OCI-LY1 (cell line): ENCODE data around the gene AGAP3.

ENCODE experiments used
- H2AFZ ChIP-seq: fragments of 200-600 bp; sonication (generic), shearing (Covaris generic); 2 replicates; pipeline ENCODE4 v1.6.0; 2014; ENCODE audit warnings: antibody characterized with exemption, mild to moderate bottlenecking, low read length
- H3F3A ChIP-seq: fragments of 200-600 bp; sonication (generic), shearing (Covaris generic); 2 replicates; pipeline ENCODE4 v1.6.0; 2014; ENCODE audit warnings: mild to moderate bottlenecking, antibody characterized with exemption, low read length, moderate library complexity; ENCODE audit not compliant: insufficient read depth
- H3K27ac ChIP-seq: fragments of 200-600 bp; sonication (generic); 2 replicates; pipeline ENCODE4 v1.5.1; 2014; ENCODE audit warnings: low read length, mixed run types, mild to moderate bottlenecking, low read depth; ENCODE audit not compliant: poor library complexity, severe bottlenecking
- H3K27me3 ChIP-seq: fragments of 200-600 bp; sonication (generic); 2 replicates; pipeline ENCODE4 v1.6.0; 2014; ENCODE audit warnings: antibody characterized with exemption, mild to moderate bottlenecking, low read length, moderate library complexity; ENCODE audit not compliant: insufficient read depth
- H3K36me3 ChIP-seq: fragments of 200-600 bp; sonication (generic); 2 replicates; pipeline ENCODE4 v1.6.1; 2014; ENCODE audit warnings: mild to moderate bottlenecking, antibody characterized with exemption, low read length, moderate library complexity, mixed read lengths; ENCODE audit not compliant: insufficient read depth
- H3K4me1 ChIP-seq: fragments of 200-600 bp; sonication (generic); 2 replicates; pipeline ENCODE4 v1.5.1; 2014; ENCODE audit warnings: mild to moderate bottlenecking, low read length, moderate library complexity; ENCODE audit not compliant: insufficient read depth, severe bottlenecking
- H3K4me2 ChIP-seq: fragments of 200-600 bp; sonication (generic), shearing (Covaris generic); 2 replicates; pipeline ENCODE4 v1.6.1; 2014; ENCODE audit warnings: low read length
- H3K4me3 ChIP-seq: fragments of 200-600 bp; sonication (generic); 2 replicates; pipeline ENCODE4 v1.5.1; 2014; ENCODE audit warnings: low read length, low read depth, mild to moderate bottlenecking, mixed read lengths; ENCODE audit not compliant: poor library complexity, severe bottlenecking
- H3K79me2 ChIP-seq: fragments of 200-600 bp; shearing (Covaris generic); 2 replicates; pipeline ENCODE4 v1.6.1; 2016; ENCODE audit warnings: mixed run types, low read length, mixed read lengths; ENCODE audit not compliant: insufficient read depth
- H3K9ac ChIP-seq: fragments of 200-600 bp; sonication (generic), shearing (Covaris generic); 2 replicates; pipeline ENCODE4 v1.6.1; 2014; ENCODE audit warnings: mild to moderate bottlenecking, low read length, mixed read lengths
- H3K9me2 ChIP-seq: fragments of 200-600 bp; sonication (generic), shearing (Covaris generic); 2 replicates; pipeline ENCODE4 v1.6.1; 2014; ENCODE audit warnings: low read depth, mild to moderate bottlenecking, low read length, mixed read lengths
- H3K9me3 ChIP-seq: fragments of 200-600 bp; shearing (Covaris generic); 2 replicates; pipeline ENCODE4 v1.6.1; 2014; ENCODE audit warnings: low read length, mixed read lengths
- H4K20me1 ChIP-seq: fragments of 200-600 bp; sonication (generic), shearing (Covaris generic); 2 replicates; pipeline ENCODE4 v1.6.0; 2016; ENCODE audit warnings: mild to moderate bottlenecking, low read length; ENCODE audit not compliant: insufficient read depth
- CTCF ChIP-seq: fragments of 200-600 bp; sonication (generic), shearing (Covaris generic); IDR thresholded peaks from 2 replicates; pipeline ENCODE4 v1.5.1; 2017; ENCODE audit warnings: mild to moderate bottlenecking, antibody characterized with exemption, low read length, moderate library complexity, mixed read lengths
- EZH2 ChIP-seq: fragments of 200-600 bp; sonication (generic), shearing (Covaris generic); IDR thresholded peaks from 2 replicates; pipeline ENCODE4 v1.8.0; 2017; ENCODE audit warnings: borderline replicate concordance, mixed run types, mild to moderate bottlenecking, antibody characterized with exemption, low read length, moderate library complexity, mixed read lengths

AGAP3 gene

GRCh38 chr7:151139791-151140190 is 53.5 kb downstream of the AGAP3 start:
- H2AFZ ChIP-seq: no peak overlapping the region
- H3K4me2 ChIP-seq: no peak overlapping the region
- H3K27ac ChIP-seq: no peak overlapping the region
- no peak overlapping the region for H3K4me3 ChIP-seq
- H3K36me3 ChIP-seq: no peaks in the 10 kb centered on the region
- no peaks in the 10 kb centered on the region for H3K79me2 ChIP-seq
- TF ChIP-seq CTCF (no peak), EZH2 (no peak)
- no peak overlapping the region for H3K9ac ChIP-seq
- H3K9me3 ChIP-seq: no peaks in the 10 kb centered on the region
- no peaks in the 10 kb centered on the region for H3K27me3 ChIP-seq
- H3F3A ChIP-seq: no peaks in the 10 kb centered on the region
- H3K4me1 ChIP-seq: no peaks in the 10 kb centered on the region
- H3K9me2 ChIP-seq: no peaks in the 10 kb centered on the region
- H4K20me1 ChIP-seq: no peaks in the 10 kb centered on the region

GRCh38 chr7:151140826-151141225 is 54.6 kb downstream of the AGAP3 start:
- Histone ChIP-seq H3K27me3 (no peaks in the 10 kb centered on the region), H4K20me1 (no peaks in the 10 kb centered on the region), H3F3A (no peaks in the 10 kb centered on the region), H3K36me3 (no peaks in the 10 kb centered on the region), H3K27ac (no peak overlapping the region), H3K4me3 (no peak overlapping the region), H3K4me1 (no peaks in the 10 kb centered on the region), H2AFZ (no peak overlapping the region), H3K9ac (no peak overlapping the region), H3K79me2 (no peaks in the 10 kb centered on the region), H3K9me2 (no peaks in the 10 kb centered on the region), H3K9me3 (no peaks in the 10 kb centered on the region), H3K4me2 (no peak overlapping the region)
- TF ChIP-seq EZH2 (no peak), CTCF (no peak)

GRCh38 chr7:151141311-151141854 is 55.1 kb downstream of the AGAP3 start:
- Histone ChIP-seq H3K4me2 (no peak overlapping the region), H3K27me3 (no peaks in the 10 kb centered on the region), H3K79me2 (no peaks in the 10 kb centered on the region), H4K20me1 (no peaks in the 10 kb centered on the region), H3K27ac (no peak overlapping the region), H3K9me3 (no peaks in the 10 kb centered on the region), H3K9ac (no peak overlapping the region), H3K4me1 (no peaks in the 10 kb centered on the region), H3K4me3 (no peak overlapping the region), H3F3A (no peaks in the 10 kb centered on the region), H3K9me2 (no peaks in the 10 kb centered on the region), H2AFZ (no peak overlapping the region), H3K36me3 (no peaks in the 10 kb centered on the region)
- TF ChIP-seq CTCF: no peak
- TF ChIP-seq EZH2: no peak
